SK-N-MC (cell line): ENCODE measurements around the gene SVOP.

Experiments used
- EZH2 ChIP-seq: fragments of 200-600 bp; sonication (generic); IDR thresholded peaks from one replicate; pipeline ENCODE4 v1.6.1; 2017; ENCODE audit warnings: antibody characterized with exemption
- FOXP2 ChIP-seq: optimal IDR thresholded peaks from 2 replicates; pipeline ENCODE3; 2011; ENCODE audit warnings: mild to moderate bottlenecking, moderate library complexity; ENCODE audit not compliant: insufficient read depth; ENCODE audit errors: extremely low read length, control extremely low read depth
- POLR2AphosphoS5 ChIP-seq: IDR thresholded peaks from 2 replicates; pipeline ENCODE4 v1.6.1; 2012; ENCODE audit warnings: mild to moderate bottlenecking, low read depth, low read length, borderline replicate concordance

DNA sequence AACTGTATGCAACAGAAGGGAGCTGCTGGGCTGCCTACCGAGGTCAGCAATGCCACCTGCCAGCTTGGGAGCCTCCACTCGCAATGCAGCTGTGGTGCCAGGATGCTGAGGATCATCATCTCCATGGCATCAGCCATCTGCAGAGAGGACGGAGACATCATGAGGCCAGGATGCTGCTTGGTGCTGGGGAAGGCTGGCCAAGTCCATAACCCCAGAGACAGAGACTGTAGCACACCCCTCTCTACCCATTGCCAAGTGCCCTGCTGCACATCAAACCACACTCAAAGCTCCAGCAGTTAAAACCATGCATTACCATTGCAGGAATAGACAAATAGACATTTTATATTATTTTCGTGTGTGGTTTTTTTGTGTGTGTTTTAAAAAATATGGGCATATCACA, 43.5 kb downstream of the SVOP start:
- TF ChIP-seq EZH2 (no peak), POLR2AphosphoS5 (no peak), FOXP2 (no peak)
